Activated naive CD4-positive, alpha-beta T cell treated with anti-CD3 and anti-CD28 coated beads for 36 hours (primary cell): ENCODE results near the gene SUSD2. TPM values are rescaled to one million over a fixed set of nuclear protein-coding genes. Genes with fewer than 3 reads are reported as not detected.
"Not testable (repeated sequence)": the region's sequence is repeated elsewhere in the genome, so short reads cannot be mapped to it uniquely, and the experiment has no call there.

Experiments used
- CTCF ChIA-PET: fragments of 350-600 bp; sonication (Branson Sonifier 250); formaldehyde crosslinking; loops from one replicate; lab custom pipeline; 2021; ENCODE audit warnings: antibody characterized with exemption; lab: Charles Lee
- DNase-seq: peaks from one replicate; pipeline ENCODE4 v3.0.0-alpha.2; 2020
- H3K27ac Mint-ChIP-seq: one replicate; pipeline ENCODE4 v1.8.0; 2021; ENCODE audit warnings: mild to moderate bottlenecking, mixed read lengths
- H3K27me3 Mint-ChIP-seq: one replicate; pipeline ENCODE4 v1.8.0; 2021; ENCODE audit warnings: low read depth, mixed read lengths
- H3K36me3 Mint-ChIP-seq: one replicate; pipeline ENCODE4 v1.8.0; 2021; ENCODE audit warnings: low read depth, mixed read lengths
- H3K4me1 Mint-ChIP-seq: one replicate; pipeline ENCODE4 v1.8.0; 2021; ENCODE audit warnings: low read depth, mixed read lengths
- H3K4me3 Mint-ChIP-seq: one replicate; pipeline ENCODE4 v1.8.0; 2021; ENCODE audit warnings: mild to moderate bottlenecking, moderate library complexity, mixed read lengths
- H3K9me3 Mint-ChIP-seq: one replicate; pipeline ENCODE4 v1.8.0; 2021; ENCODE audit warnings: mixed read lengths
- intact Hi-C: fragments of 100-400 bp; cut with micrococcal nuclease; formaldehyde crosslinking; loops from one replicate; pipeline ENCODE4 v1.15.1; 2023
- total RNA-seq, 2 experiments: library from RNA; stranded (reverse); gene quantifications; one replicate each; pipeline ENCODE4 v1.2.3, GENCODE V29; 2021

Gene SUSD2
- total RNA-seq, 2 experiments from 2014 or later = 0.21 to 0.22 TPM

DNA sequence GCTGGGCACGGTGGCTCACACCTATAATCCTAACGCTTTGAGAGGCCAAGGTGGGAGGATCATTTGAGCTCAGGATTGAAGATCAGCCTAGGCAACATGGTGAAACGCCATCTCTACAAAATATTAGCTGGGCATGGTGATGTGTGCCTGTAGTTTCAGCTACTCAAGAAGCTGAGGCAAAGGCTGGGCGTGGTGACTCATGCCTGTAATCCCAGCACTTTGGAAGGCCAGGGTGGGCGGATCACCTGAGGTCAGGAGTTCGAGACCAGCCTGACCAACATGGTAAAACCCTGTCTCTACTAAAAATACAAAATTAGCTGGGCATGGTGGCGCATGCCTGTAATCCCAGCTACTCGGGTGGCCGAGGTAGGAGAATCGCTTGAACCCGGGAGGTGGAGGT, 29.1 kb downstream of the SUSD2 start:
- CTCF ChIA-PET, H3K27ac Mint-ChIP-seq, H3K27me3 Mint-ChIP-seq, H3K9me3 Mint-ChIP-seq, H3K4me3 Mint-ChIP-seq, intact Hi-C loops, H3K36me3 Mint-ChIP-seq, DNase-seq: not testable (repeated sequence)
- H3K4me1 Mint-ChIP-seq = peaks cover 13% of the 10 kb centered on the region

DNA sequence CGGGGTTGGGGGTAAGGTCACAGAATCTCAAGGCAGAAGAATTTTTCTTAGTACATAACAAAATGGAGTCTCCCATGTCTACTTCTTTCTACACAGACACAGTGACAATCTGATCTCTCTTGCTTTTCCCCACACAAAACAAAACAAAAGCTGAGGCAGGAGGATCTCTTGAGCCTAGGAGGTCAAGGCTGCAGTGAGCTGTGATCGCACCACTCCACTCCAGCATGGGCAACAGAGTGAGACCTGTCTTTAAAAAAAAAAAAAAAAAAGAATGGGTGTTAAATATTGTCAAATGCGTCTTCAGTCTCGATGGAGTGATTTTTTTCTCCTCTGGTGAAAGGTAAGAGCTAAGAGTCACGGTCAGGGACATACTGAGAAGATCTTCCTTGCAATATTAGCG, 30.4 kb downstream of the SUSD2 start:
- intact Hi-C loops, H3K27me3 Mint-ChIP-seq: not testable (repeated sequence)
- peaks cover 13% of the 10 kb centered on the region for H3K4me1 Mint-ChIP-seq

DNA sequence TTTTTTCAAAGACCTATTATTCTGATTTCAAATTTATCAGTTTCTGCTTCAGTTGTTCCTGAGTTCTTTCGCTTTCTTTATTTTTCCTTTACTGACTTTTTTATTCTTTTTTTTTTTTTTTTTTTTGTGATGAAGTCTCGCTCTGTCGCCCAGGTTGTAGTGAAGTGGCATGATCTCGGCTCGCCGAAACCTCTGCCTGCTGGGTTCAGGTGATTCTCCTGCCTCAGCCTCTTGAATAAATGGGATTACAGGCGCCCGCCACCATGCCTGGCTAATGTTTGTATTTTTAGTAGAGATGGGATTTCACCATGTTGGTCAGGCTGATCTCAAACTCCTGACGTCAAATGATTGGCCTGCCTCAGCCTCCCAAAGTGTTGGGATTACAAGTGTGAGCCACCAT, 31.8 kb downstream of the SUSD2 start:
- CTCF ChIA-PET = interaction anchor here (0.6 to 0.7 kb wide), 2 partner anchors 14 to 17 kb away, joined by 3 read pairs; no protein-coding TSS in a partner anchor
- not testable (repeated sequence) for H3K4me3 Mint-ChIP-seq

More for the DNA sequence above, 30.4 kb downstream of the SUSD2 start:
- H3K36me3 Mint-ChIP-seq, H3K27ac Mint-ChIP-seq, H3K4me3 Mint-ChIP-seq, CTCF ChIA-PET, H3K9me3 Mint-ChIP-seq, DNase-seq: not testable (repeated sequence)

DNA sequence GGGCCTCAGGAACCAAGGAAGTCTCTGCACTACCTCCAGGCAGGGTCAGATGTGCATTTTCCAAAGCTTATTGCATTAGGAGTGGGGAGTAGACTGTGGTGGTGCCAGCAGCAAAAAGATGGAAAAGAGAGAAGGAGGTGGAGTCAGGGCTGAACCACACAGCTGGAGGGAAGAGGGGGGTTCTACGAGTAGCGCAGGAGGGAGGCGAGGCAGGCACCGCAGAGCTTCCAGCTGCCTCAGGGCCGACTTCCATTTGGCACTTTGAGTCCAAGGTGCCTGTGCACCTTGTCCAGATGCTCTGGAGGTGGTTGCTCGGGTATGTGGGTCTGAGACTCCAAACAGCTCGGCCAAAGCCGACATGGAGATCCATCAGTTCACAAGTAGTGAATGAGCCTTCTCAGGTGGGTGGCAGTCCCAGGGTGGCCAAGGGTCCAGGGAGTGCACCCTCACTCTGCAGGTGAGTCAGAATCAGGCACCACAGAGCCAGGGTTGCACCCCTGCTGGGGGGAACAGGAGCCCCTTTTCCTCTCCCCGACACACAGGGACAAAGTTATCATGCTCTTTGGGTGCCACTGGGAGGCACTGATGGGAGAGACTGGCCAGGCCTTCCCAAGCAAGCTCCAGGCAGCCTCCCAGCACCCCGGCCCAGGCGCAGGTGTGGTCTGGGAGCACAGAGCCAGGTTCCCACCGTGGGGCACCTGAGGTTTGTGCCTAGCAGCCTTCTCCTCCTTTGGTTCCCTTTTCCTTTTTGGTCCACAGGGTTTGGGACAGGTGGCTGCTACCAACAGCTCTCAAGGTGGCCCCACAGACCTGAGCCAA, 33.4 kb downstream of the SUSD2 start:
- CTCF ChIA-PET = no interaction called here

More for the DNA sequence above, 31.8 kb downstream of the SUSD2 start:
- H3K27ac Mint-ChIP-seq, intact Hi-C loops, DNase-seq, H3K27me3 Mint-ChIP-seq, H3K9me3 Mint-ChIP-seq, H3K36me3 Mint-ChIP-seq, H3K4me1 Mint-ChIP-seq: not testable (repeated sequence)

DNA sequence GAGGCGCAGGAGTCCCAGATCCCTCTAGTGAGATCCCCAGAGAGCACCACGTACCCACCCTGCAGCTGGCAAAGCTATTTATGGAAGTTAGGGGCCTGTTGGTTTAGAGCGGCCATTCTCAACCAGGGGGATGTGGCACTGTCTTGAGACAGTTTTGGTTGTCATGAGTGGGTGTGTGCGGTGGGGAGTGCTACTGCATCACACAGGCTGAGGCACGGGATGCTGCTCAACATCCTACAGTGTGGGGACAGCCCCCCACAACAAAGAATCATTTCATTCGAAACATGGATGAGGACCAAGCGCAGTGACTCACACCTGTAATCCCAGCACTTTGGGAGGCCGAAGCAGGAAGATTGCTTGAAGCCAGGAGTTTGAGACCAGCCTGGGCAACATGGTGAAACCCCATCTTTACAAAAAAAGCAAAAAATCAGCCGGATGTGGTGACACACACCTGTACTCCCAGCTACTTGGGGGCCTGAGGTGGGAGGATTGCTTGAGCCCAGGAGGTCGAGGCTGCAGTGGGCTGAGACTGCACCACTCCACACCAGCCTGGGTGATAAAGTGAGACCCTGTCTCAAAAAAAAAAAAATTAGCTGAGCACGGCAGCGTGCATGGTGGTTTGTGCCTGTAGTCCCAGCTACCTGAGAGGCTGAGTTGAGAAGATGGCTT, 35.4 kb downstream of the SUSD2 start:
- Mint-ChIP-seq H3K4me1 (no peaks in the 10 kb centered on the region), H3K4me3 (no peak overlapping the region), H3K27me3 (no peaks in the 10 kb centered on the region), H3K9me3 (no peaks in the 10 kb centered on the region), H3K36me3 (no peaks in the 10 kb centered on the region), H3K27ac (no peak overlapping the region)
- intact Hi-C loops = no loop called here
- DNase-seq = no peak
- CTCF ChIA-PET = no interaction called here

More for the DNA sequence above, 33.4 kb downstream of the SUSD2 start:
- H3K27ac Mint-ChIP-seq = no peak overlapping the region
- no peaks in the 10 kb centered on the region for H3K27me3 Mint-ChIP-seq
- no peaks in the 10 kb centered on the region for H3K36me3 Mint-ChIP-seq
- intact Hi-C loops = no loop called here
- H3K4me3 Mint-ChIP-seq = no peak overlapping the region
- no peaks in the 10 kb centered on the region for H3K9me3 Mint-ChIP-seq
- no peaks in the 10 kb centered on the region for H3K4me1 Mint-ChIP-seq
- DNase-seq = no peak

DNA sequence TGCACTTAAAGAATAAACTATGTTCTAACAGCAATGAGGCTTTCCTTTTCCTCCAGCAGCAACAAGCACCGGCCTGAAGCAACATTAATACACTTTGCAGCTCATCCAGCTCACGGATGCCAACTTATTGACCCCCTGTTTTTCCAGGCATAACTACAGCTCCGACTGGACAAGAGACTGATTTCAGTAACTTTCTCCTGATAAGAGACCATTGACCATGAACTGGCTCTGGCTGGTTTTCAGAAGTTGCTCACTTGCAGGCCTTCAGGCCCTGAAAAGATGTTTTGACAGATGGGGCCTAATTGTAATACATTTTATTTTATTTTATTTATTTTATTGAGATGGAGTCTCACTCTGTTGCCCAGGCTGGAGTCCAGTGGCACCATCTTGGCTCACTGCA, 36.1 kb downstream of the SUSD2 start:
- no peaks in the 10 kb centered on the region for H3K36me3 Mint-ChIP-seq
- DNase-seq = no peak
- CTCF ChIA-PET = interaction anchor here (0.6 to 1.4 kb wide), 2 partner anchors 14 to 17 kb away, joined by 3 to 7 read pairs; no protein-coding TSS in a partner anchor
- intact Hi-C loops = no loop called here
- no peak overlapping the region for H3K27ac Mint-ChIP-seq
- H3K9me3 Mint-ChIP-seq = no peaks in the 10 kb centered on the region
- no peak overlapping the region for H3K4me3 Mint-ChIP-seq
- H3K27me3 Mint-ChIP-seq = no peaks in the 10 kb centered on the region
- no peaks in the 10 kb centered on the region for H3K4me1 Mint-ChIP-seq

DNA sequence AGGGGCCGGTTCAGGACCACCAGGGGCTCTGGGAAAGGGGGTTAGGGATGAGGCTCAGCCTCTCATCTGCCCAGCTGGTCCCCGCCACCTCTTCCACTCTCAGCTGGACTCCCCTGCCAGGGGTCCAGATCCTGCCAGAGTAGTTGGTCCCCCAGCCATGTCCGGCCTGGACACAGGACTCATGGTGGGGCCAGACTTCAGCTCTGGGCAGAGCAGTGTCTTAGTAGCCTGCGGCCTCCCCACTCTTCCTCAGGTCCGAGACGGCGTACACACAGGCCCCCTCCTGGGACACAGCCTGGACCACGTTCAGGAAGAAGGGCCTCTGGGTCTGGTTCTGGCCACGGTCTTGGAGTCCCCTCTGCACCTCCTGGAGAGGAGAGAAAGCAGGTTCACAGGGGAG, 38.5 kb downstream of the SUSD2 start:
- Mint-ChIP-seq H3K9me3 (peaks cover 2% of the 10 kb centered on the region), H3K4me3 (no peak overlapping the region), H3K27me3 (no peaks in the 10 kb centered on the region), H3K27ac (no peak overlapping the region), H3K4me1 (no peaks in the 10 kb centered on the region), H3K36me3 (no peaks in the 10 kb centered on the region)
- intact Hi-C loops = no loop called here
- CTCF ChIA-PET = no interaction called here
- DNase-seq = no peak

DNA sequence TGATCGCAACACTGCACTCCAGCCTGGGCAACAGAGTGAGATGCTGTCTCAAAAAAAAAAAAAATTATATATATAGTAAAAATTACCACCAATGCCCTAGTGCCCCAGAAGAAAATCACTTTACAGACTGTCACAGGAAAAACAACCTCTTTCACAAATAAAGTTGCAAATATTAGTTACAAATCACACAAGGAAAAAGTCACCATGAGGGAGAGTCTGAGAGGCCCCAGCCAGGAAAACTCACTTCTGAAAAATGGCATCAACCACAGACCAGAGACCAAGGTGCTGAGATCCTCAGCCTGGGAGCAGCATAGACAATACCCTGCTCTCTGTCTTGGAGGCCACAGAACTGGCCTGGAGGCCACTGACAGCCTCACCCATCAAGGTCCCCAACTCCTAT, 43.2 kb downstream of the SUSD2 start:
- Mint-ChIP-seq H3K36me3 (no peaks in the 10 kb centered on the region), H3K4me3 (no peak overlapping the region), H3K4me1 (no peaks in the 10 kb centered on the region), H3K9me3 (peaks cover 2% of the 10 kb centered on the region), H3K27me3 (no peaks in the 10 kb centered on the region), H3K27ac (no peak overlapping the region)
- no peak for DNase-seq
- intact Hi-C loops = no loop called here
- CTCF ChIA-PET = no interaction called here

DNA sequence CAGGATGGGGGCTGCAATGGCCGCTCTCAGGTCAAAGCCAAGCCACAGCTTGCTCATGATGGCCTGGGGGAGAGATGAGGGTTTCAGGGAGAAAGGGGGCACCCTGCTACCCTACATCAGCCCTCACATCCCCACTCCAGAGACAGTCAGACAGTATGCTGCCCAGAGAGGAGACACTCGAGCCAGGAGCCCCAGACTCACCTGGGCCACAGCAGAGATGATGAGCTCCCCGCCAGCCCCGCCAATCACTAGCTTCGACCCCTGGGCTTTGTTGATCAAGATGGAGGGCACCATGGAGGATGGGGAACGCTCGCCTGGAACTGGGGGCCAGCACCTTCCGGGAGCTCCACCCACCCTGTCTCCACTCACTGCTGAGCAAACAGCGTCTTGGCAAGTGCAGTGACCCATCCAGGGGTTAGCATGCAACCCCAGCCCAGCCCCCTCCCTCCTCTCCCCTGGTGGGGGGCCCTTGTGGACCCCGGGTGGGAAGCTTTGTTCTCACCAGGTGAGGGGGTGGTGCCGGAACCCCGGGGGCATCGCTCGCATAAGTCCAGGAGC, 43.8 kb downstream of the SUSD2 start:
- Mint-ChIP-seq H3K27ac (no peak overlapping the region), H3K36me3 (no peaks in the 10 kb centered on the region), H3K4me1 (no peaks in the 10 kb centered on the region), H3K4me3 (no peak overlapping the region), H3K27me3 (no peaks in the 10 kb centered on the region), H3K9me3 (peaks cover 2% of the 10 kb centered on the region)
- DNase-seq = no peak
- intact Hi-C loops = no loop called here
- CTCF ChIA-PET = no interaction called here

DNA sequence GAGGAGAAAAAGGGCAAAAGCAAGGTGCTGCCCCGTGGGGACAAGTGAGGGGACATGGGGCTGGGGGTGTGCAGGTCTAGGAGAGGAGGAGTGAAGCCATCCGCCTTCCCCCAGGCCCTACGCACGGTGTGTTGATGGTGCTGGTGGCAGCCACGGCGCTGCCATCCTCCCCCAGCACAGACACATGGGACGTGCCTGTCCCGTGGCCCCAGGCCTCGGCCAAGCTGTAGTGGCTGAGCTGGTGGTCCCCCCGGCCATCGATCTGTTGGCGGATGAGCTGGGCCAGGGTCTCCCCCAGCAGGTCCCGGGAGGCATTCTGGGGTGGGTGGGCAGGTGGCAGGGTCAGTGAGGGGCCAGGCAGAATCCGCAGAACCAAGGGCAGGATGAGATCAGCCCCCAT, 44.7 kb downstream of the SUSD2 start:
- CTCF ChIA-PET = no interaction called here
- Mint-ChIP-seq H3K27me3 (no peaks in the 10 kb centered on the region), H3K4me1 (no peaks in the 10 kb centered on the region), H3K9me3 (peaks cover 2% of the 10 kb centered on the region), H3K4me3 (no peak overlapping the region), H3K27ac (no peak overlapping the region), H3K36me3 (no peaks in the 10 kb centered on the region)
- intact Hi-C loops = no loop called here
- no peak for DNase-seq

DNA sequence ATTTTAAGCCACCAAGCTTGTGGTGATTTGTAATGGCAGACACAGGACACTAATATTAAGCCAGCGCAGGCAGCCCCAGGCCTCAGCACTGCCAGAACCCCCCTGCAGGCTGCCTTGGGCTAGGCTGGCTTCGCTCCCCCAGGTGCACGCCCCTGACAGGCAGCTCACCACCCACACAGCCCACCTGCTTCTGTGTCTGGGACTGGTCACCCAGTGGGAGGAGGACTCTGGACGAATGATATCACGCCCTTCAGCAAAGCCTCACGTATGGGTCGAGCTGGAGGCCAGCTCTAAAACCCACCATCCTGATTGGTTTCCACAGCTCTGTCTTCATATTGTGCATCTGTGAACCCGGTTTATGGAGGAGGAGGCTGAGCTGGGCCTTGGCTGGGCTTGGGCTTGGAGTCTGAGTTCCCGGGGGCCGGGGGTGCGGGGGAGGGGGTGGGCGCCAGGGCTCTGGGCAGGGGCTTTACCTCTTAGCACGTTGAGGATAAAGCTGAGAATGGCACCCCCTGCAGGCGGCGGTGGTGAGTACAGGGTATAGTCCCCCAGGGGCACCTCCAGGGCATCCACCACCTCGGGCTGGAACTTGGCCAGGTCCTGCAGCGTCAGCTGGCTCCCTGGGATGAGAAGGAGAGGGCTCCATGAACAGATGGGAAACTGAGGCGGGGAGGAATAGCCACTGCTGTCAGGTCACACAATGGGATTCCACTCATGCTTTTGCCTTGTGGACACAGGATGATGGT, 49.8 kb downstream of the SUSD2 start:
- CTCF ChIA-PET = interaction anchor here (0.6 to 2.6 kb wide), 8 partner anchors 8 to 215 kb away, joined by 3 to 17 read pairs (median 4); no protein-coding TSS in a partner anchor
- Mint-ChIP-seq H3K36me3 (no peaks in the 10 kb centered on the region), H3K9me3 (no peaks in the 10 kb centered on the region), H3K4me3 (no peak overlapping the region), H3K27ac (no peak overlapping the region), H3K27me3 (no peaks in the 10 kb centered on the region), H3K4me1 (peaks cover 2% of the 10 kb centered on the region)
- intact Hi-C loops = no loop called here
- DNase-seq = peak; percentile 73

DNA sequence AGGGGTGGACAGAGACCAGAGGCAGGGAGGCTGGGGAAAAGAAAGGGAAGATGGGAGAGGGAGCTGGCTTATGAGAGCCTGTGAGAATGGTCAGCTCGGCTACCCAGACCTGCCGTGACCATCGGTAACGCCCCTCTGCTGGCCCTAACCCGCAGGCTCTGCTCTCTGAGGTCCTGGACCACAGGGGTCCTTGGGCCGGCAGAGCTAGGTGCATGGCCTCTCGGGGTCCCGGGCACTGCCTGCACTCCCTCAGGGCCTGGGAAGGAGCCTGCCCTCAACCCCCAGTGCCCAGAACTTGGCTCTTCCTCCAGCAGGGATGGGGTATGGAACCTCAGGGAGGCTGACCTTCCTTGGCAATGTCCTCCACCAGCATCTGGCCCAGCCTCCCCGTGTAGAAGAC, 50.4 kb downstream of the SUSD2 start:
- H3K36me3 Mint-ChIP-seq = no peaks in the 10 kb centered on the region
- CTCF ChIA-PET = interaction anchor here (0.6 to 2.6 kb wide), 6 partner anchors 9 to 152 kb away, joined by 3 to 17 read pairs (median 6); no protein-coding TSS in a partner anchor
- no peaks in the 10 kb centered on the region for H3K27me3 Mint-ChIP-seq
- no peak overlapping the region for H3K27ac Mint-ChIP-seq
- peaks cover 2% of the 10 kb centered on the region for H3K4me1 Mint-ChIP-seq
- intact Hi-C loops = no loop called here
- no peaks in the 10 kb centered on the region for H3K9me3 Mint-ChIP-seq
- DNase-seq = no peak
- H3K4me3 Mint-ChIP-seq = no peak overlapping the region
